Measurements from ENCODE around the gene IL3RA. TPM values are rescaled to one million over a fixed set of nuclear protein-coding genes. Genes with fewer than 3 reads are reported as not detected.

IL3RA gene
- 10 to 100 TPM in 1 of 10 donors, 1 to 10 TPM in 9; 4.5 to 11.4 (median 5.0) TPM for total RNA-seq
- 10 to 100 TPM; 15.2 to 20.8 TPM for polyA plus RNA-seq
- long read RNA-seq, donor 1, transcript IL3RA-201 (12 exons, 1,706 nt), result major isoform, 11 of 21 reads
- long read RNA-seq, donor 1, partial matches to known transcripts, result 0 of 21 reads
- long read RNA-seq, donor 1, other reads (novel, unspliced or antisense), result 9 of 21 reads
- long read RNA-seq, donor 2, partial matches to known transcripts, result 0 of 10 reads
- long read RNA-seq, donor 2, other reads (novel, unspliced or antisense), result 6 of 10 reads
- long read RNA-seq, donor 3, transcript IL3RA-201 (12 exons, 1,706 nt), result major isoform, 11 of 21 reads
- long read RNA-seq, donor 3, partial matches to known transcripts, result 0 of 21 reads
- long read RNA-seq, donor 3, other reads (novel, unspliced or antisense), result 9 of 21 reads

- TF ChIP-seq CTCF (IDR thresholded peaks at IDR 0.05), result no peak
- H3K4me1 ChIP-seq, result peaks cover 0 to 48% (median 4%) of the 10 kb centered on the region in 9 donors
- peaks cover 0 to 15% (median 6%) of the 10 kb centered on the region in 11 donors for H3K9me3 ChIP-seq
- H3K4me3 ChIP-seq, result peak within 1 kb of the TSS in 9 of 10 donors; percentile 38 to 64 (median 56)
- 11 to 20% methylated on average over 14 of the region's 14 CpGs for WGBS, 2 donors
- ATAC-seq (peak; percentile 74 to 93 (median 82)), DNase-seq (peak in 1 of 2 donors; percentile 58)
- H3K27ac ChIP-seq, result peak within 1 kb of the TSS in 9 of 10 donors; percentile 2 to 89 (median 80)
- peaks cover 0 to 3% (median 0%) of the 10 kb centered on the region in 9 donors for H3K36me3 ChIP-seq
- no peaks in the 10 kb centered on the region for H3K27me3 ChIP-seq
- intact Hi-C loops (cut with DNase I), result no loop called here
Measured at GRCh38 chrX:1336331-1336943, at the start of gene IL3RA. Gene IL3RA (plus strand): TSS chrX:1336785. CDS start chrX:1341766, 4,981 bp downstream.

GRCh38 chrX:1289535-1289934 is 47.0 kb upstream of the IL3RA start:
- intact Hi-C loops (cut with DNase I), result no loop called here
- 80 to 89% methylated on average over 1 of the region's 1 CpG for WGBS, 2 donors
- peaks cover 0 to 9% (median 3%) of the 10 kb centered on the region in 7 donors for H3K27me3 ChIP-seq
- no peak overlapping the region for H3K27ac ChIP-seq
- ATAC-seq (no peak), DNase-seq (no peak)
- peaks cover 0 to 5% (median 0%) of the 10 kb centered on the region in 11 donors for H3K9me3 ChIP-seq
- TF ChIP-seq CTCF (IDR thresholded peaks at IDR 0.05), result no peak
- H3K4me3 ChIP-seq, result no peak overlapping the region
- H3K36me3 ChIP-seq, result peaks cover 0 to 52% (median 0%) of the 10 kb centered on the region in 9 donors
- peaks cover 0 to 6% (median 0%) of the 10 kb centered on the region in 9 donors for H3K4me1 ChIP-seq

GRCh38 chrX:1291110-1291740 is 45.4 kb upstream of the IL3RA start:
- WGBS, 2 donors, result 88 to 89% methylated on average over 9 of the region's 9 CpGs
- Histone ChIP-seq H3K9me3 (peaks cover 0 to 5% (median 0%) of the 10 kb centered on the region in 11 donors), H3K27me3 (peaks cover 0 to 11% (median 4%) of the 10 kb centered on the region in 7 donors), H3K36me3 (peaks cover 0 to 58% (median 0%) of the 10 kb centered on the region in 9 donors), H3K4me1 (peaks cover 0 to 6% (median 0%) of the 10 kb centered on the region in 9 donors), H3K4me3 (no peak overlapping the region), H3K27ac (no peak overlapping the region)
- no peak for TF ChIP-seq CTCF (IDR thresholded peaks at IDR 0.05)
- intact Hi-C loops (cut with DNase I), result no loop called here
- DNase-seq (no peak), ATAC-seq (no peak)
